Measurements from ENCODE around the gene CBL. TPM values are rescaled to one million over a fixed set of nuclear protein-coding genes. Genes with fewer than 3 reads are reported as not detected.

Gene CBL
- total RNA-seq, 1 experiment from 2014 or later = 52.7 TPM

DNA sequence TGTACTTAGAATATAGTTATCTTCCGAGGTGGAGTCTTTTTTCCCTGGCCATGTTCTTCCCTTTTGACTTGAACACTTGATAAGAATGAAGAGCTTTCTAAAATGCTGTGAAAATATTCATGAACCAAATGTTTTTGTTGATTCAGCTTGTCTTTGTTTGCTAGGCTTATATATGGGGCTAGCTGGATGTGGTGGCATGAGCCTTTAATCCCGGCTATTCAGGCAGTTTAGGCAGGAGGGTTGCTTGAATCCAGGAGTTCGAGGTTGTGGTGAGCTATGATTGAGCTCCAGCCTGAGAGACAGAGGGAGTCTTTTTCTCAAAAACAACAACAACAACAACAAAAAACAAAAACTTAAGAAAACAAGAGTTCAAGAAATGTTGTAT is 23.1 kb downstream of the CBL start:
- no peaks in the 10 kb centered on the region for H3K9me3 Mint-ChIP-seq (ENCODE audit: unreplicated experiment)
- H3K27ac Mint-ChIP-seq (ENCODE audit: unreplicated experiment) = no peak overlapping the region
- peaks cover 20% of the 10 kb centered on the region for H3K36me3 Mint-ChIP-seq (ENCODE audit: insufficient read depth, unreplicated experiment)

GRCh38 chr11:119229741-119230140 is 23.6 kb downstream of the CBL start:
- no peak for DNase-seq
- ChIA-PET CTCF (interaction anchor here (1.0 to 1.2 kb wide), 3 partner anchors 24 to 45 kb away, joined by 4 to 6 read pairs (median 5); partner anchors contain the start of genes CBL and NHERF4), POLR2A (no interaction called here)
- no peak for TF ChIP-seq CTCF (IDR thresholded peaks at IDR 0.05; ENCODE audit: insufficient read depth in 1 of 2, low read depth in 1 of 2, low read length in 1 of 2, severe bottlenecking in 1 of 2, unreplicated experiment in 1 of 2)
- H3K27ac Mint-ChIP-seq (ENCODE audit: unreplicated experiment) = no peak overlapping the region
- intact Hi-C loops (cut with micrococcal nuclease; ENCODE audit: unreplicated experiment) = no loop called here
- no peaks in the 10 kb centered on the region for H3K36me3 ChIP-seq (ENCODE audit: control insufficient read depth, insufficient read depth, low read length)
- no peaks in the 10 kb centered on the region for H3K4me1 ChIP-seq
- H3K4me1 Mint-ChIP-seq (ENCODE audit: low read depth, unreplicated experiment) = peaks cover 9% of the 10 kb centered on the region
- no peaks in the 10 kb centered on the region for H3K9me3 ChIP-seq
- no peaks in the 10 kb centered on the region for H3K27me3 ChIP-seq (replicated peaks; ENCODE audit: control insufficient read depth, insufficient read depth, low read length)
- H3K27me3 Mint-ChIP-seq (ENCODE audit: insufficient read depth, unreplicated experiment) = no peaks in the 10 kb centered on the region
- BruUV-seq (replicated peaks) = no TSS peak
- H3K9me3 Mint-ChIP-seq (ENCODE audit: unreplicated experiment) = no peaks in the 10 kb centered on the region
- H3K4me3 ChIP-seq (ENCODE audit: low read depth, low read length) = no peak overlapping the region
- H3K36me3 Mint-ChIP-seq (ENCODE audit: insufficient read depth, unreplicated experiment) = peaks cover 25% of the 10 kb centered on the region
- no peak overlapping the region for H3K4me3 Mint-ChIP-seq (ENCODE audit: unreplicated experiment)

More for the DNA sequence above, 23.1 kb downstream of the CBL start:
- Histone ChIP-seq H3K36me3 (ENCODE audit: control insufficient read depth, insufficient read depth, low read length) (no peaks in the 10 kb centered on the region), H3K4me3 (ENCODE audit: low read depth, low read length) (no peak overlapping the region), H3K4me1 (no peaks in the 10 kb centered on the region), H3K27me3 (replicated peaks; ENCODE audit: control insufficient read depth, insufficient read depth, low read length) (no peaks in the 10 kb centered on the region), H3K9me3 (no peaks in the 10 kb centered on the region)
- intact Hi-C loops (cut with micrococcal nuclease; ENCODE audit: unreplicated experiment) = no loop called here
- no peak for TF ChIP-seq CTCF (IDR thresholded peaks at IDR 0.05; ENCODE audit: insufficient read depth in 1 of 2, low read depth in 1 of 2, low read length in 1 of 2, severe bottlenecking in 1 of 2, unreplicated experiment in 1 of 2)
- Mint-ChIP-seq H3K4me1 (ENCODE audit: low read depth, unreplicated experiment) (peaks cover 9% of the 10 kb centered on the region), H3K4me3 (ENCODE audit: unreplicated experiment) (no peak overlapping the region), H3K27me3 (ENCODE audit: insufficient read depth, unreplicated experiment) (no peaks in the 10 kb centered on the region)
- no peak for DNase-seq
- CTCF ChIA-PET = interaction anchor here (1.0 to 1.2 kb wide), 2 partner anchors 23 to 44 kb away, joined by 4 to 5 read pairs; partner anchors contain the start of genes CBL and NHERF4
- POLR2A ChIA-PET = no interaction called here
- BruUV-seq (replicated peaks) = no TSS peak

DNA sequence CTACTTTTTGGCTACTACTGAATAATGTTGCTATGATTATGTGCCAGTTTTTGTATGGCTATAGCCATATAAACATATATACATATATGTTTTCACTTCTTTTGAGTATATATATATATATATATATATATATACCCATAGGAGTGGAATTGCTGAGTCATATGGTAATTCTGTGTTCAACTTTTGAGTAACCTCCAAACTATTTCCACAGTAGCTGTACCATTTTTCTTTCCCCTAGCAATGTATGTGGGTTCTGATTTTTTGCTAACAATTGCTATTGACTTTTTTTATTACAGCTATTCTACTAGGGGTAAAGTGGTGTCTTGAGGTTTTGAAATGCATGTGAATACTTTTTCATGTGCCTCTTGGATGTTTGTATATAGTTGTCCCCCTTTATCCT is 30.4 kb downstream of the CBL start:
- Mint-ChIP-seq H3K4me3 (ENCODE audit: unreplicated experiment) (no peak overlapping the region), H3K9me3 (ENCODE audit: unreplicated experiment) (no peaks in the 10 kb centered on the region), H3K27ac (ENCODE audit: unreplicated experiment) (no peak overlapping the region), H3K27me3 (ENCODE audit: insufficient read depth, unreplicated experiment) (no peaks in the 10 kb centered on the region), H3K4me1 (ENCODE audit: low read depth, unreplicated experiment) (no peaks in the 10 kb centered on the region), H3K36me3 (ENCODE audit: insufficient read depth, unreplicated experiment) (peaks cover 58% of the 10 kb centered on the region)
- no TSS peak for BruUV-seq (replicated peaks)
- POLR2A ChIA-PET = no interaction called here
- DNase-seq = no peak
- TF ChIP-seq CTCF (IDR thresholded peaks at IDR 0.05; ENCODE audit: insufficient read depth in 1 of 2, low read depth in 1 of 2, low read length in 1 of 2, severe bottlenecking in 1 of 2, unreplicated experiment in 1 of 2) = no peak
- no peaks in the 10 kb centered on the region for H3K36me3 ChIP-seq (ENCODE audit: control insufficient read depth, insufficient read depth, low read length)
- intact Hi-C loops (cut with micrococcal nuclease; ENCODE audit: unreplicated experiment) = no loop called here
- H3K4me1 ChIP-seq = no peaks in the 10 kb centered on the region
- no peaks in the 10 kb centered on the region for H3K9me3 ChIP-seq
- H3K27me3 ChIP-seq (replicated peaks; ENCODE audit: control insufficient read depth, insufficient read depth, low read length) = no peaks in the 10 kb centered on the region
- CTCF ChIA-PET = no interaction called here
- H3K4me3 ChIP-seq (ENCODE audit: low read depth, low read length) = no peak overlapping the region
